Suprapubic skin (tissue), 4 donors: ENCODE data around the gene CLSTN2.

ENCODE experiments used
- CTCF ChIP-seq, 2 donors: fragments of 200-600 bp in 1 of 2; fragments of 450-650 bp in 1 of 2; sonication (generic) in 1 of 2; IDR thresholded peaks; one replicate each; pipeline ENCODE4 v1.5.1; 2016 to 2019; ENCODE audit warnings: antibody characterized with exemption in 2 of 2, mild to moderate bottlenecking in 1 of 2, moderate library complexity in 1 of 2
- POLR2A ChIP-seq, 2 donors: fragments of 450-650 bp; IDR thresholded peaks; one replicate each; pipeline ENCODE4 v1.6.1; 2017; ENCODE audit warnings: antibody characterized with exemption in 2 of 2, mild to moderate bottlenecking in 2 of 2, moderate library complexity in 2 of 2
- POLR2AphosphoS5 ChIP-seq, 3 donors: sonication (generic); formaldehyde crosslinking; IDR thresholded peaks; one replicate each; pipeline ENCODE4 v1.6.1; 2017; ENCODE audit warnings: antibody characterized with exemption in 3 of 3

- TF ChIP-seq POLR2AphosphoS5 (IDR thresholded peaks at IDR 0.05) = no peak
- TF ChIP-seq CTCF (IDR thresholded peaks at IDR 0.05) = no peak
- no peak for TF ChIP-seq POLR2A (IDR thresholded peaks at IDR 0.05)
Measured at GRCh38 chr3:140440446-140440845, 505.5 kb downstream of the CLSTN2 start.
